ENCODE measurements around the gene CD48.

GRCh38 chr1:160724465-160725242 is 13.0 kb upstream of the CD48 start:
- no peak for TF ChIP-seq EZH2 (IDR thresholded peaks at IDR 0.05)
- TF ChIP-seq RAD21 (IDR thresholded peaks at IDR 0.05; ENCODE audit: low read depth): no peak
- TF ChIP-seq, protein P1, sequence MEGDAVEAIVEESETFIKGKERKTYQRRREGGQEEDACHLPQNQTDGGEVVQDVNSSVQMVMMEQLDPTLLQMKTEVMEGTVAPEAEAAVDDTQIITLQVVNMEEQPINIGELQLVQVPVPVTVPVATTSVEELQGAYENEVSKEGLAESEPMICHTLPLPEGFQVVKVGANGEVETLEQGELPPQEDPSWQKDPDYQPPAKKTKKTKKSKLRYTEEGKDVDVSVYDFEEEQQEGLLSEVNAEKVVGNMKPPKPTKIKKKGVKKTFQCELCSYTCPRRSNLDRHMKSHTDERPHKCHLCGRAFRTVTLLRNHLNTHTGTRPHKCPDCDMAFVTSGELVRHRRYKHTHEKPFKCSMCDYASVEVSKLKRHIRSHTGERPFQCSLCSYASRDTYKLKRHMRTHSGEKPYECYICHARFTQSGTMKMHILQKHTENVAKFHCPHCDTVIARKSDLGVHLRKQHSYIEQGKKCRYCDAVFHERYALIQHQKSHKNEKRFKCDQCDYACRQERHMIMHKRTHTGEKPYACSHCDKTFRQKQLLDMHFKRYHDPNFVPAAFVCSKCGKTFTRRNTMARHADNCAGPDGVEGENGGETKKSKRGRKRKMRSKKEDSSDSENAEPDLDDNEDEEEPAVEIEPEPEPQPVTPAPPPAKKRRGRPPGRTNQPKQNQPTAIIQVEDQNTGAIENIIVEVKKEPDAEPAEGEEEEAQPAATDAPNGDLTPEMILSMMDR (IDR thresholded peaks at IDR 0.05 in 2 of 3, conservative IDR thresholded peaks at IDR 0.05 in 1 of 3; ENCODE audit: borderline replicate concordance in 1 of 3, insufficient read depth in 1 of 3, low read depth in 2 of 3, low read length in 2 of 3): no peak
- TF ChIP-seq REST (IDR thresholded peaks at IDR 0.05; ENCODE audit: low read depth): no peak
- TF ChIP-seq JUND (IDR thresholded peaks at IDR 0.05): no peak
- TF ChIP-seq YY1 (IDR thresholded peaks at IDR 0.05; ENCODE audit: extremely low read depth, insufficient replicate concordance, low read depth, low read length): no peak
- no peak for TF ChIP-seq POLR2A (IDR thresholded peaks at IDR 0.05; ENCODE audit: borderline replicate concordance, extremely low read depth, insufficient read depth, insufficient read length)
- TF ChIP-seq, protein P2, sequence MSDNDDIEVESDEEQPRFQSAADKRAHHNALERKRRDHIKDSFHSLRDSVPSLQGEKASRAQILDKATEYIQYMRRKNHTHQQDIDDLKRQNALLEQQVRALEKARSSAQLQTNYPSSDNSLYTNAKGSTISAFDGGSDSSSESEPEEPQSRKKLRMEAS (IDR thresholded peaks at IDR 0.05): no peak
- no peak for TF ChIP-seq POLR2AphosphoS5 (IDR thresholded peaks at IDR 0.05; ENCODE audit: low read depth, low read length)
- TF ChIP-seq EZH2phosphoT487 (IDR thresholded peaks at IDR 0.05; ENCODE audit: borderline replicate concordance): no peak
- TF ChIP-seq ZNF274 (IDR thresholded peaks at IDR 0.05; ENCODE audit: low read depth, low read length): no peak
